ENCODE data around the gene RNF217. TPM values are rescaled to one million over a fixed set of nuclear protein-coding genes. Genes with fewer than 3 reads are reported as not detected.

The RNF217 gene
- total and polyA plus RNA-seq, 5 donors from 2014 or later = 0.12 TPM; not detected in 4

GRCh38 chr6:125075741-125076481 is 113.7 kb downstream of the RNF217 start:
- Mint-ChIP-seq H3K4me1 (no peaks in the 10 kb centered on the region), H3K27ac (no peak overlapping the region)

GRCh38 chr6:125076482-125076742 is 114.2 kb downstream of the RNF217 start:
- no peaks in the 10 kb centered on the region for H3K4me1 Mint-ChIP-seq
- no peak overlapping the region for H3K27ac ChIP-seq (ENCODE audit: insufficient read depth, low read length, poor library complexity, severe bottlenecking)

More at GRCh38 chr6:125075741-125076481, 113.7 kb downstream of the RNF217 start:
- H3K4me3 ChIP-seq (ENCODE audit: low read depth, low read length) = no peak overlapping the region
- Mint-ChIP-seq H3K27me3 (no peaks in the 10 kb centered on the region), H3K4me3 (no peak overlapping the region), H3K36me3 (no peaks in the 10 kb centered on the region), H3K9me3 (peaks cover 0 to 6% (median 0%) of the 10 kb centered on the region in 7 donors)
- no peak overlapping the region for H3K27ac ChIP-seq (ENCODE audit: insufficient read depth, low read length, poor library complexity, severe bottlenecking)
- ATAC-seq (ENCODE audit: low read depth in 2 of 2) (no peak), DNase-seq (no peak)
- no peaks in the 10 kb centered on the region for H3K4me1 ChIP-seq (ENCODE audit: control insufficient read depth, insufficient read depth, low read length, poor library complexity, severe bottlenecking)
- H3K27me3 ChIP-seq (ENCODE audit: control insufficient read depth, insufficient read depth, low read length) = no peaks in the 10 kb centered on the region
- H3K9me3 ChIP-seq (ENCODE audit: control insufficient read depth in 2 of 2, low read length in 2 of 2) = no peaks in the 10 kb centered on the region
- H3K36me3 ChIP-seq (ENCODE audit: control insufficient read depth, insufficient read depth, low read length) = no peaks in the 10 kb centered on the region

DNA sequence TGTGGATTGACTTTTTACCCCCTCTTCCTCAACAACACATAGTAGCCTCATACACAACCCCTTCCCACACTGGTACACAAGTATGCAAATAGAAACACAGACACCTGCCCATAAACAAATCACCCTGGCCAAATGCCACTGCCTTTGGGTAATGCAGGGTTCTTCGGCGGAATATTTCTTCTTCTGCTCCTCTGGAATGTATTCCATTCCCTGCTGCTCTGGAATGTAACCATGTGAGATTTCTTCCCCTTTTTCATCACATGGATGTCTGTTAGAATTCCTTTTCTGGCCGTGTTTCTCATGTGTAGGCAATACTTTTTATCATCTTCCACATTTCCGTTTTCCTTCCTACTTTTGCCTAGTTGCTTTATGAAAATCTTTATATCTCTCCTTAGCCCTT is 115.2 kb downstream of the RNF217 start:
- no peaks in the 10 kb centered on the region for H3K36me3 Mint-ChIP-seq
- no peaks in the 10 kb centered on the region for H3K4me1 ChIP-seq (ENCODE audit: control insufficient read depth, insufficient read depth, low read length, poor library complexity, severe bottlenecking)
- H3K27ac ChIP-seq (ENCODE audit: insufficient read depth, low read length, poor library complexity, severe bottlenecking) = no peak overlapping the region
- no peaks in the 10 kb centered on the region for H3K36me3 ChIP-seq (ENCODE audit: control insufficient read depth, insufficient read depth, low read length)
- H3K27me3 Mint-ChIP-seq = no peaks in the 10 kb centered on the region
- H3K4me1 Mint-ChIP-seq = no peaks in the 10 kb centered on the region
- H3K9me3 Mint-ChIP-seq = peaks cover 0 to 6% (median 0%) of the 10 kb centered on the region in 7 donors
- no peaks in the 10 kb centered on the region for H3K27me3 ChIP-seq (ENCODE audit: control insufficient read depth, insufficient read depth, low read length)
- H3K4me3 ChIP-seq (ENCODE audit: low read depth, low read length) = no peak overlapping the region
- H3K27ac Mint-ChIP-seq = no peak overlapping the region
- no peaks in the 10 kb centered on the region for H3K9me3 ChIP-seq (ENCODE audit: control insufficient read depth in 2 of 2, low read length in 2 of 2)
- DNase-seq (no peak), ATAC-seq (ENCODE audit: low read depth in 2 of 2) (no peak)
- H3K4me3 Mint-ChIP-seq = no peak overlapping the region

More at GRCh38 chr6:125076482-125076742, 114.2 kb downstream of the RNF217 start:
- H3K4me1 ChIP-seq (ENCODE audit: control insufficient read depth, insufficient read depth, low read length, poor library complexity, severe bottlenecking) = no peaks in the 10 kb centered on the region
- DNase-seq (no peak), ATAC-seq (ENCODE audit: low read depth in 2 of 2) (no peak)
- Mint-ChIP-seq H3K9me3 (peaks cover 0 to 6% (median 0%) of the 10 kb centered on the region in 7 donors), H3K27me3 (no peaks in the 10 kb centered on the region), H3K36me3 (no peaks in the 10 kb centered on the region), H3K27ac (no peak overlapping the region), H3K4me3 (no peak overlapping the region)
- H3K27me3 ChIP-seq (ENCODE audit: control insufficient read depth, insufficient read depth, low read length) = no peaks in the 10 kb centered on the region
- no peaks in the 10 kb centered on the region for H3K9me3 ChIP-seq (ENCODE audit: control insufficient read depth in 2 of 2, low read length in 2 of 2)
- H3K4me3 ChIP-seq (ENCODE audit: low read depth, low read length) = no peak overlapping the region
- H3K36me3 ChIP-seq (ENCODE audit: control insufficient read depth, insufficient read depth, low read length) = no peaks in the 10 kb centered on the region

DNA sequence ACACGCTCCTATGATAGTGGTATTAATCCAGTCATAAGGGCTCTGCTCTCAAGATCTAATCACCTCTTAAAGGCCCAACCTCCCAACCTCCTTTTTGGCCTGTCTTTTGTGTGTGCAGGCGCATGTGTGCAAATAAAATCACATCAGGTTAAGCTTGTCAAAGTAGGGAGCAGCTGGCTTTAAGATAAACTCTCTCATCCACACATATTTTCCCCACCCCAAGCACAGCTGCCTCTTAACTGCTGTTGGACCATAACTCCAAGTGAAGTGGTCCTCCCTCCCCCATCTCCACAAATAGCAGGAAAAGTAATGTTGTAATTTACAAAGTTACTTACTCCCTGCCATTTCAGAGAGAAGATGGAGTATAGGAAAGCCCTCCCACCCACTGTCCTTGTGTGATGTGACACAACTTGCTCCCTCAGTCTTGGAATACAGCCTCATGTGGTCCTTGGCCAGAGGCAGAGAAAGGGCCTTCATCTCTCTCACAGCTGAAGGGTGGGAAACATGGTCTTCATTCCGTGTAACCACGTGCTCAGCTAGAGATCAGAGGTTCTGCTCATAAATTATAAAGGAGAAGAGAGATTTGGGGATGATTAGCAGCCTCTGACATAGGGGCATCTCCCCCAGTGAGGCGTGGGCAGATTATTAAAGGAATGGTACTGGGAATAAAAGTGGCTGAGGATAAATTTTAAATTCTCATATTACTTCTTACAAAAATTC is 116.5 kb downstream of the RNF217 start:
- Histone ChIP-seq H3K4me3 (ENCODE audit: low read depth, low read length) (no peak overlapping the region), H3K9me3 (ENCODE audit: control insufficient read depth in 2 of 2, low read length in 2 of 2) (no peaks in the 10 kb centered on the region), H3K36me3 (ENCODE audit: control insufficient read depth, insufficient read depth, low read length) (no peaks in the 10 kb centered on the region), H3K27ac (ENCODE audit: insufficient read depth, low read length, poor library complexity, severe bottlenecking) (no peak overlapping the region), H3K27me3 (ENCODE audit: control insufficient read depth, insufficient read depth, low read length) (no peaks in the 10 kb centered on the region), H3K4me1 (ENCODE audit: control insufficient read depth, insufficient read depth, low read length, poor library complexity, severe bottlenecking) (no peaks in the 10 kb centered on the region)
- Mint-ChIP-seq H3K9me3 (peaks cover 0 to 6% (median 0%) of the 10 kb centered on the region in 7 donors), H3K4me3 (no peak overlapping the region), H3K4me1 (no peaks in the 10 kb centered on the region), H3K36me3 (no peaks in the 10 kb centered on the region), H3K27ac (peak overlapping the region in 1 of 3 donors; percentile 39), H3K27me3 (no peaks in the 10 kb centered on the region)
- ATAC-seq (ENCODE audit: low read depth in 2 of 2) (no peak), DNase-seq (no peak)

- H3K27ac Mint-ChIP-seq = no peak overlapping the region
- no peak overlapping the region for H3K4me3 Mint-ChIP-seq
Measured at GRCh38 chr6:125082908-125083683, 120.9 kb downstream of the RNF217 start.

DNA sequence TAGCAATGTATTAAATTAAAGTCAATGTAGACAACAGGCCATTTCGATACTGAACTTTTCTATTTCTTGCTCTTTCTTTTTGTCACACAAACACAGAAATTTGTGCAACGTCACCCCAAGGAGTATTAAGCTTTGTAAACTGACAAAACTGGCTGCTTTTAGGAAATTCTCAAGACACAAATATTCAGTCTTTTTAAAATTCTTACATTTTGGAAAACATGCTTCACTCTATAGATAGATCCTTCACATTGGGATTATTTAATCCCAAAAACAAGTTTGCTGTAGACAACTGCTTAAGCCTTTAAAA is 121.4 kb downstream of the RNF217 start:
- H3K27me3 ChIP-seq (ENCODE audit: control insufficient read depth, insufficient read depth, low read length) = no peaks in the 10 kb centered on the region
- H3K4me1 Mint-ChIP-seq = no peaks in the 10 kb centered on the region

More at GRCh38 chr6:125082908-125083683, 120.9 kb downstream of the RNF217 start:
- Mint-ChIP-seq H3K4me1 (no peaks in the 10 kb centered on the region), H3K9me3 (no peaks in the 10 kb centered on the region), H3K27me3 (no peaks in the 10 kb centered on the region), H3K36me3 (no peaks in the 10 kb centered on the region)
- Histone ChIP-seq H3K27me3 (ENCODE audit: control insufficient read depth, insufficient read depth, low read length) (no peaks in the 10 kb centered on the region), H3K9me3 (ENCODE audit: control insufficient read depth in 2 of 2, low read length in 2 of 2) (no peaks in the 10 kb centered on the region), H3K4me1 (ENCODE audit: control insufficient read depth, insufficient read depth, low read length, poor library complexity, severe bottlenecking) (no peaks in the 10 kb centered on the region), H3K4me3 (ENCODE audit: low read depth, low read length) (no peak overlapping the region), H3K36me3 (ENCODE audit: control insufficient read depth, insufficient read depth, low read length) (no peaks in the 10 kb centered on the region), H3K27ac (ENCODE audit: insufficient read depth, low read length, poor library complexity, severe bottlenecking) (no peak overlapping the region)
- no peak for DNase-seq
- no peak for ATAC-seq (ENCODE audit: low read depth in 2 of 2)

GRCh38 chr6:125086716-125087115 is 124.5 kb downstream of the RNF217 start:
- no peak overlapping the region for H3K4me3 Mint-ChIP-seq
- no peaks in the 10 kb centered on the region for H3K9me3 Mint-ChIP-seq
- Histone ChIP-seq H3K36me3 (ENCODE audit: control insufficient read depth, insufficient read depth, low read length) (no peaks in the 10 kb centered on the region), H3K27ac (ENCODE audit: insufficient read depth, low read length, poor library complexity, severe bottlenecking) (no peak overlapping the region), H3K27me3 (ENCODE audit: control insufficient read depth, insufficient read depth, low read length) (no peaks in the 10 kb centered on the region), H3K4me1 (ENCODE audit: control insufficient read depth, insufficient read depth, low read length, poor library complexity, severe bottlenecking) (no peaks in the 10 kb centered on the region), H3K4me3 (ENCODE audit: low read depth, low read length) (no peak overlapping the region), H3K9me3 (ENCODE audit: control insufficient read depth in 2 of 2, low read length in 2 of 2) (no peaks in the 10 kb centered on the region)
- H3K27me3 Mint-ChIP-seq = no peaks in the 10 kb centered on the region
- no peak for ATAC-seq (ENCODE audit: low read depth in 2 of 2)
- H3K36me3 Mint-ChIP-seq = no peaks in the 10 kb centered on the region
- no peak overlapping the region for H3K27ac Mint-ChIP-seq
- no peak for DNase-seq
- no peaks in the 10 kb centered on the region for H3K4me1 Mint-ChIP-seq

More for the DNA sequence above, 121.4 kb downstream of the RNF217 start:
- Mint-ChIP-seq H3K9me3 (no peaks in the 10 kb centered on the region), H3K27me3 (no peaks in the 10 kb centered on the region), H3K27ac (no peak overlapping the region), H3K4me3 (no peak overlapping the region), H3K36me3 (no peaks in the 10 kb centered on the region)
- DNase-seq (no peak), ATAC-seq (ENCODE audit: low read depth in 2 of 2) (no peak)
- Histone ChIP-seq H3K4me3 (ENCODE audit: low read depth, low read length) (no peak overlapping the region), H3K9me3 (ENCODE audit: control insufficient read depth in 2 of 2, low read length in 2 of 2) (no peaks in the 10 kb centered on the region), H3K27ac (ENCODE audit: insufficient read depth, low read length, poor library complexity, severe bottlenecking) (no peak overlapping the region), H3K36me3 (ENCODE audit: control insufficient read depth, insufficient read depth, low read length) (no peaks in the 10 kb centered on the region), H3K4me1 (ENCODE audit: control insufficient read depth, insufficient read depth, low read length, poor library complexity, severe bottlenecking) (no peaks in the 10 kb centered on the region)
